RWPE2 (cell line): ENCODE measurements around the gene SLC24A3.

Experiments
- ATAC-seq: fragments of 200-7000 bp; cut with Tn5 transposase; 3 replicates; pipeline ENCODE4 v1.9.1; 2021; ENCODE audit warnings: low read depth
- DNase-seq: peaks from one replicate; pipeline ENCODE4 v3.0.0-alpha.2; 2020; ENCODE audit warnings: low spot score
- H3K27ac ChIP-seq: fragments of 450-650 bp; 2 replicates; pipeline ENCODE4 v1.5.1; 2017; ENCODE audit warnings: mild to moderate bottlenecking; ENCODE audit not compliant: poor library complexity, severe bottlenecking
- H3K27me3 ChIP-seq: fragments of 250-450 bp; sonication (Bioruptor Pico); 2 replicates; pipeline ENCODE4 v1.5.1; 2021; ENCODE audit warnings: mild to moderate bottlenecking, moderate library complexity; ENCODE audit not compliant: insufficient read depth, poor library complexity, severe bottlenecking
- H3K36me3 ChIP-seq: fragments of 250-450 bp; sonication (Bioruptor Pico); 2 replicates; pipeline ENCODE4 v1.5.1; 2020; ENCODE audit warnings: low read depth, mild to moderate bottlenecking, moderate library complexity
- H3K4me1 ChIP-seq: fragments of 250-450 bp; sonication (Bioruptor Pico); 2 replicates; pipeline ENCODE4 v1.5.1; 2021; ENCODE audit warnings: mild to moderate bottlenecking, moderate library complexity; ENCODE audit not compliant: insufficient read depth, poor library complexity, severe bottlenecking
- H3K4me3 ChIP-seq: fragments of 250-450 bp; sonication (Bioruptor Pico); 2 replicates; pipeline ENCODE4 v1.5.1; 2021; ENCODE audit warnings: mild to moderate bottlenecking, moderate library complexity; ENCODE audit not compliant: severe bottlenecking
- H3K9me3 ChIP-seq: fragments of 250-450 bp; sonication (Bioruptor Pico); 2 replicates; pipeline ENCODE4 v1.5.1; 2021; ENCODE audit warnings: mild to moderate bottlenecking, moderate library complexity; ENCODE audit not compliant: severe bottlenecking
- CTCF ChIP-seq: fragments of 450-650 bp; IDR thresholded peaks from one replicate; pipeline ENCODE4 v1.5.1; 2017; ENCODE audit warnings: mild to moderate bottlenecking, moderate library complexity; ENCODE audit not compliant: poor library complexity, severe bottlenecking

SLC24A3 gene

GRCh38 chr20:19668418-19668817, 456.0 kb downstream of the SLC24A3 start:
- no peak overlapping the region for H3K27ac ChIP-seq
- H3K9me3 ChIP-seq: no peaks in the 10 kb centered on the region
- no peaks in the 10 kb centered on the region for H3K4me1 ChIP-seq
- no peak overlapping the region for H3K4me3 ChIP-seq
- no peak for TF ChIP-seq CTCF
- H3K36me3 ChIP-seq: no peaks in the 10 kb centered on the region
- peaks cover 10% of the 10 kb centered on the region for H3K27me3 ChIP-seq
- DNase-seq: no peak
- no peak for ATAC-seq

GRCh38 chr20:19670829-19671228, 458.4 kb downstream of the SLC24A3 start:
- ATAC-seq: no peak
- no peak overlapping the region for H3K4me3 ChIP-seq
- H3K27me3 ChIP-seq: no peaks in the 10 kb centered on the region

GRCh38 chr20:19671374-19671773, 458.9 kb downstream of the SLC24A3 start:
- Histone ChIP-seq H3K36me3 (no peaks in the 10 kb centered on the region), H3K27me3 (no peaks in the 10 kb centered on the region), H3K4me1 (no peaks in the 10 kb centered on the region), H3K4me3 (no peak overlapping the region), H3K9me3 (no peaks in the 10 kb centered on the region), H3K27ac (no peak overlapping the region)
- DNase-seq: no peak
- ATAC-seq: no peak
- no peak for TF ChIP-seq CTCF

More at GRCh38 chr20:19670829-19671228, 458.4 kb downstream of the SLC24A3 start:
- DNase-seq: no peak
- no peak for TF ChIP-seq CTCF
- Histone ChIP-seq H3K4me1 (no peaks in the 10 kb centered on the region), H3K36me3 (no peaks in the 10 kb centered on the region), H3K27ac (no peak overlapping the region), H3K9me3 (no peaks in the 10 kb centered on the region)

- Histone ChIP-seq H3K4me3 (no peak overlapping the region), H3K36me3 (no peaks in the 10 kb centered on the region), H3K27me3 (no peaks in the 10 kb centered on the region), H3K9me3 (no peaks in the 10 kb centered on the region), H3K4me1 (no peaks in the 10 kb centered on the region), H3K27ac (no peak overlapping the region)
- TF ChIP-seq CTCF: no peak
- ATAC-seq (no peak), DNase-seq (no peak)
Measured at GRCh38 chr20:19672498-19672897, 460.1 kb downstream of the SLC24A3 start.

GRCh38 chr20:19673575-19673974, 461.1 kb downstream of the SLC24A3 start:
- TF ChIP-seq CTCF: no peak
- ATAC-seq (peak; percentile 61), DNase-seq (no peak)
- Histone ChIP-seq H3K4me1 (no peaks in the 10 kb centered on the region), H3K27me3 (no peaks in the 10 kb centered on the region), H3K9me3 (no peaks in the 10 kb centered on the region), H3K36me3 (no peaks in the 10 kb centered on the region), H3K4me3 (no peak overlapping the region), H3K27ac (no peak overlapping the region)
